SK-N-SH (cell line): ENCODE measurements around the gene ADCY5. TPM values are rescaled to one million over a fixed set of nuclear protein-coding genes. Genes with fewer than 3 reads are reported as not detected.

ENCODE experiments used
- CTCF ChIA-PET: fragments of 300-600, 350-600 bp; formaldehyde crosslinking; extraction: SDS; loops from one replicate; lab custom pipeline; 2021; lab: Yijun Ruan, JAX
- POLR2A ChIA-PET: fragments of 350-600 bp; sonication (Branson Sonifier 250); formaldehyde crosslinking; extraction: SDS; loops from one replicate; lab custom pipeline; 2020; ENCODE audit warnings: antibody characterized with exemption, inconsistent platforms; lab: Yijun Ruan, JAX
- DNase-seq: peaks from one replicate; pipeline ENCODE4 v3.0.0; 2012
- H2AFZ ChIP-seq: fragments of 200-600 bp; sonication (generic); 2 replicates; pipeline ENCODE4 v1.8.1; 2016; ENCODE audit warnings: antibody characterized with exemption, mild to moderate bottlenecking, low read depth
- H3F3A ChIP-seq: fragments of 200-600 bp; sonication (generic); replicated peaks from 2 replicates; pipeline ENCODE3; 2016; ENCODE audit warnings: antibody characterized with exemption, mild to moderate bottlenecking; ENCODE audit not compliant: insufficient read depth
- H3K27ac ChIP-seq, 2 experiments: fragments of 200-500 bp in 1 of 2; fragments of 200-600 bp in 1 of 2; sonication (Bioruptor generic) in 1 of 2; sonication (generic), shearing (Covaris generic) in 1 of 2; 2 replicates each; pipeline versions ENCODE4 v1.5.1 to v1.6.1; 2014 to 2016; ENCODE audit warnings: low read depth in 2 of 2, inconsistent platforms in 1 of 2, low read length in 1 of 2, mild to moderate bottlenecking in 1 of 2, mixed read lengths in 1 of 2
- H3K27me3 ChIP-seq: fragments of 200-600 bp; sonication (generic), shearing (Covaris generic); 2 replicates; pipeline ENCODE4 v1.6.1; 2016; ENCODE audit warnings: mixed run types; ENCODE audit not compliant: insufficient read depth
- H3K36me3 ChIP-seq, 2 experiments: fragments of 200-500 bp in 1 of 2; fragments of 200-600 bp in 1 of 2; sonication (Bioruptor generic) in 1 of 2; sonication (generic) in 1 of 2; replicated peaks in 1 of 2; 2 replicates each; pipeline versions ENCODE3 to v1.5.1; 2014 to 2016; ENCODE audit warnings: low read length in 1 of 2, mild to moderate bottlenecking in 1 of 2; ENCODE audit not compliant: insufficient read depth in 2 of 2, control insufficient read depth in 1 of 2
- H3K4me1 ChIP-seq, 2 experiments: fragments of 200-500 bp in 1 of 2; fragments of 200-600 bp in 1 of 2; sonication (Bioruptor generic) in 1 of 2; sonication (generic), shearing (Covaris generic) in 1 of 2; 2 replicates each; pipeline versions ENCODE4 v1.5.1 to v1.6.1; 2014 to 2016; ENCODE audit warnings: low read depth in 1 of 2, low read length in 1 of 2, mixed run types in 1 of 2; ENCODE audit not compliant: insufficient read depth in 2 of 2, control insufficient read depth in 1 of 2
- H3K4me2 ChIP-seq: fragments of 200-600 bp; sonication (generic), shearing (Covaris generic); 2 replicates; pipeline ENCODE4 v1.6.1; 2017; ENCODE audit warnings: mixed run types
- H3K4me3 ChIP-seq, 2 experiments: fragments of 200-500 bp in 1 of 2; fragments of 200-600 bp in 1 of 2; sonication (Bioruptor generic) in 1 of 2; sonication (generic), shearing (Covaris generic) in 1 of 2; 2 replicates each; pipeline versions ENCODE4 v1.5.1 to v1.8.1; 2014 to 2016; ENCODE audit warnings: low read depth in 2 of 2, inconsistent platforms in 1 of 2, low read length in 1 of 2, mild to moderate bottlenecking in 1 of 2, mixed read lengths in 1 of 2, moderate library complexity in 1 of 2
- H3K79me2 ChIP-seq: fragments of 200-600 bp; sonication (generic); 2 replicates; pipeline ENCODE4 v1.8.1; 2017; ENCODE audit warnings: mild to moderate bottlenecking; ENCODE audit not compliant: insufficient read depth
- H3K9ac ChIP-seq: fragments of 200-600 bp; sonication (generic); 2 replicates; pipeline ENCODE4 v1.6.1; 2017; ENCODE audit warnings: mixed run types
- H3K9me2 ChIP-seq: fragments of 200-600 bp; sonication (generic); 2 replicates; pipeline ENCODE4 v1.6.1; 2017; ENCODE audit warnings: mixed run types
- H3K9me3 ChIP-seq: fragments of 200-600 bp; sonication (generic); 2 replicates; pipeline ENCODE4 v1.6.1; 2017; ENCODE audit warnings: mixed run types, mild to moderate bottlenecking, moderate library complexity
- H4K20me1 ChIP-seq: fragments of 200-600 bp; sonication (generic); 2 replicates; pipeline ENCODE4 v1.6.1; 2017; ENCODE audit warnings: mild to moderate bottlenecking, mixed run types; ENCODE audit not compliant: insufficient read depth
- ELF1 ChIP-seq: IDR thresholded peaks from 2 replicates; pipeline ENCODE4 v1.4.0; 2012
- EP300 ChIP-seq, 2 experiments: IDR thresholded peaks; 2 replicates each; pipeline versions ENCODE4 v1.4.0 to v1.6.1; 2012; ENCODE audit warnings: borderline replicate concordance in 1 of 2, low read depth in 1 of 2, low read length in 1 of 2
- FOXJ3 ChIP-seq: sonication (generic); formaldehyde crosslinking; IDR thresholded peaks from 2 replicates; pipeline ENCODE4 v1.5.1; 2020; ENCODE audit warnings: mild to moderate bottlenecking, missing genetic modification reagents
- GABPA ChIP-seq: IDR thresholded peaks from 2 replicates; pipeline ENCODE4 v1.4.0; 2012; ENCODE audit warnings: low read depth, mild to moderate bottlenecking
- GATA2 ChIP-seq: sonication (generic); formaldehyde crosslinking; IDR thresholded peaks from 2 replicates; pipeline ENCODE4 v1.5.0; 2020; ENCODE audit warnings: mild to moderate bottlenecking, missing genetic modification reagents
- IRF3 ChIP-seq: fragments of 150-350 bp; IDR thresholded peaks from 2 replicates; pipeline ENCODE4 v1.6.1; 2016; ENCODE audit warnings: mild to moderate bottlenecking, low read depth, low read length
- JUND ChIP-seq: IDR thresholded peaks from 2 replicates; pipeline ENCODE4 v1.4.0; 2012
- MAX ChIP-seq: IDR thresholded peaks from 2 replicates; pipeline ENCODE4 v1.4.0; 2012; ENCODE audit warnings: low read depth
- NRF1 ChIP-seq: IDR thresholded peaks from 2 replicates; pipeline ENCODE4 v1.6.1; 2012; ENCODE audit warnings: low read depth, mild to moderate bottlenecking, low read length
- POLR2AphosphoS5 ChIP-seq: IDR thresholded peaks from 2 replicates; pipeline ENCODE4 v1.6.1; 2012; ENCODE audit warnings: low read depth, low read length
- RAD21 ChIP-seq: IDR thresholded peaks from 2 replicates; pipeline ENCODE4 v1.6.1; 2012; ENCODE audit warnings: mild to moderate bottlenecking, low read length
- RCOR1 ChIP-seq: fragments of 150-350 bp; IDR thresholded peaks from 2 replicates; pipeline ENCODE4 v1.6.1; 2017; ENCODE audit warnings: antibody characterized with exemption, low read length
- RFX5 ChIP-seq: IDR thresholded peaks from 2 replicates; pipeline ENCODE4 v1.6.1; 2012; ENCODE audit warnings: mild to moderate bottlenecking, improper control_type of control experiment, low read length
- RXRA ChIP-seq: IDR thresholded peaks from 2 replicates; pipeline ENCODE4 v1.4.0; 2012; ENCODE audit warnings: low read depth, mild to moderate bottlenecking, borderline replicate concordance
- TEAD4 ChIP-seq: IDR thresholded peaks from 2 replicates; pipeline ENCODE4 v1.4.0; 2012; ENCODE audit warnings: mild to moderate bottlenecking, borderline replicate concordance; ENCODE audit not compliant: insufficient read depth
- ZBTB33 ChIP-seq: IDR thresholded peaks from 2 replicates; pipeline ENCODE4 v1.4.0; 2012; ENCODE audit warnings: low read depth, borderline replicate concordance
- WGBS: methylation state at CpG from one replicate; pipeline ENCODE4 v1.1.6; 2017; ENCODE audit warnings: low lambda C conversion rate; 5-methylcytosine and 5-hydroxymethylcytosine counted together
- polyA plus RNA-seq, 3 experiments: library from polyadenylated mRNA; depleted of rRNA; stranded (reverse); fragments of >200 nt; gene quantifications; 2 replicates each; pipeline ENCODE4 v1.2.3, GENCODE V29; 2012
- TF ChIP-seq, protein P1 (sequence below): fragments of 200-600 bp; sonication (generic); IDR thresholded peaks from 2 replicates; pipeline ENCODE4 v1.6.1; 2017; ENCODE audit warnings: antibody characterized with exemption, mild to moderate bottlenecking, moderate library complexity
- TF ChIP-seq, protein P2 (sequence below): IDR thresholded peaks from 2 replicates; pipeline ENCODE4 v1.4.0; 2012; ENCODE audit warnings: low read depth, borderline replicate concordance

The ADCY5 gene
- polyA plus RNA-seq, 1 of the 3 experiments (the other 2 are of a cell fraction) = 0.21 TPM

GRCh38 chr3:123295171-123295900 lies 153.6 kb downstream of the ADCY5 start:
- Histone ChIP-seq H3K9me2 (no peaks in the 10 kb centered on the region), H3K27me3 (peaks cover 5% of the 10 kb centered on the region; the same call in 1 of the 2 replicates), H3K79me2 (no peaks in the 10 kb centered on the region), H3K9ac (no peak overlapping the region), H4K20me1 (no peaks in the 10 kb centered on the region), H3K9me3 (no peaks in the 10 kb centered on the region), H3K4me1 (no peaks in the 10 kb centered on the region), H2AFZ (no peak overlapping the region), H3K4me3 (no peak overlapping the region), H3K27ac (no peak overlapping the region), H3K36me3 (no peaks in the 10 kb centered on the region), H3F3A (no peaks in the 10 kb centered on the region), H3K4me2 (no peak overlapping the region)
- ChIA-PET POLR2A (no interaction called here), CTCF (interaction anchor here (0.6 kb wide), 1 partner anchor 84 kb away, joined by 3 read pairs; no protein-coding TSS in a partner anchor)
- TF ChIP-seq NRF1 (no peak), RXRA (no peak), IRF3 (no peak), TEAD4 (no peak), RAD21 (no peak), ELF1 (no peak)
- no peak for DNase-seq
- 33% methylated on average over 7 of the region's 7 CpGs for WGBS

DNA sequence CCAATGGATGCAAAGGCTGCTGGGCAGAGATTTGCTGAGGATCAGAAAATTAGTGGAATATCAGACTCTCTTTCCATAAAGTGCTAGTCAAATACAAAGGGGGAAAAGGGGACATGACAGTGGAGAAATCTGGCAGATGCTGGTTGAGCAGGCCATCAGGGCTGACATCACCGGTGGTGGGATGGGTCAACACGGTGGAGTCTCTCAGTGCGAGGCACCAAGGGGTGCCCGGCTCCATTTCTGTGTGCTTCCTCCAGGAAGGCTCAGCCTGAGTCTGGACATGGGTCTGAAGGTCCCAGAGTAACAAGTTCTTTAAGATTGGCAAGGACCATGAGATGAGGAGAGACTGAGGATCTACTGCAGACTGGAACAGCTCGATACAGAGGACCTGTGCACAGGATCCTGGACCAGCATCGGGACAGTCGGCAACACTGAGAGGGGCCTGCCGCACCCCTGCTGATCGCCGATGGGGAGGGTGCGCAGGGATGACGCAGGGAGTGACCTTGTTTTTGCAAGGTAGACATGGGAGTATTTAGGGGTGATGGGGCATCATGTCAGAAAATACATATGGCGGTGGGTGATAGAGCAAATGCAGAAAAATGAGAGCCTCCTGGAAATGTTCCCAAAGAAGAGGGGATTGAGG lies 154.5 kb downstream of the ADCY5 start:
- POLR2A ChIA-PET = no interaction called here
- H4K20me1 ChIP-seq = no peaks in the 10 kb centered on the region
- no peak overlapping the region for H3K9ac ChIP-seq
- H3K4me1 ChIP-seq = no peaks in the 10 kb centered on the region
- H2AFZ ChIP-seq = no peak overlapping the region
- H3K36me3 ChIP-seq = no peaks in the 10 kb centered on the region
- H3K4me2 ChIP-seq = no peak overlapping the region
- DNase-seq = no peak
- CTCF ChIA-PET = no interaction called here
- H3K4me3 ChIP-seq = no peak overlapping the region
- no peaks in the 10 kb centered on the region for H3K9me3 ChIP-seq
- no peaks in the 10 kb centered on the region for H3K79me2 ChIP-seq
- peaks cover 5% of the 10 kb centered on the region; the same call in 1 of the 2 replicates for H3K27me3 ChIP-seq
- no peaks in the 10 kb centered on the region for H3K9me2 ChIP-seq
- H3K27ac ChIP-seq = no peak overlapping the region
- WGBS = 77% methylated on average over 10 of the region's 13 CpGs
- H3F3A ChIP-seq = no peaks in the 10 kb centered on the region
- TF ChIP-seq JUND (no peak), MAX (no peak), IRF3 (no peak), ZBTB33 (no peak), RAD21 (no peak), FOXJ3 (no peak), EP300 (IDR thresholded peaks at IDR 0.05; ENCODE audit: borderline replicate concordance in 1 of 2, low read depth in 1 of 2, low read length in 1 of 2) (no peak), RCOR1 (no peak), GABPA (no peak), GATA2 (CRISPR knock-in tag) (no peak), RFX5 (no peak), POLR2AphosphoS5 (no peak)
- TF ChIP-seq, protein P1, sequence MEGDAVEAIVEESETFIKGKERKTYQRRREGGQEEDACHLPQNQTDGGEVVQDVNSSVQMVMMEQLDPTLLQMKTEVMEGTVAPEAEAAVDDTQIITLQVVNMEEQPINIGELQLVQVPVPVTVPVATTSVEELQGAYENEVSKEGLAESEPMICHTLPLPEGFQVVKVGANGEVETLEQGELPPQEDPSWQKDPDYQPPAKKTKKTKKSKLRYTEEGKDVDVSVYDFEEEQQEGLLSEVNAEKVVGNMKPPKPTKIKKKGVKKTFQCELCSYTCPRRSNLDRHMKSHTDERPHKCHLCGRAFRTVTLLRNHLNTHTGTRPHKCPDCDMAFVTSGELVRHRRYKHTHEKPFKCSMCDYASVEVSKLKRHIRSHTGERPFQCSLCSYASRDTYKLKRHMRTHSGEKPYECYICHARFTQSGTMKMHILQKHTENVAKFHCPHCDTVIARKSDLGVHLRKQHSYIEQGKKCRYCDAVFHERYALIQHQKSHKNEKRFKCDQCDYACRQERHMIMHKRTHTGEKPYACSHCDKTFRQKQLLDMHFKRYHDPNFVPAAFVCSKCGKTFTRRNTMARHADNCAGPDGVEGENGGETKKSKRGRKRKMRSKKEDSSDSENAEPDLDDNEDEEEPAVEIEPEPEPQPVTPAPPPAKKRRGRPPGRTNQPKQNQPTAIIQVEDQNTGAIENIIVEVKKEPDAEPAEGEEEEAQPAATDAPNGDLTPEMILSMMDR = no peak
- TF ChIP-seq, protein P2, sequence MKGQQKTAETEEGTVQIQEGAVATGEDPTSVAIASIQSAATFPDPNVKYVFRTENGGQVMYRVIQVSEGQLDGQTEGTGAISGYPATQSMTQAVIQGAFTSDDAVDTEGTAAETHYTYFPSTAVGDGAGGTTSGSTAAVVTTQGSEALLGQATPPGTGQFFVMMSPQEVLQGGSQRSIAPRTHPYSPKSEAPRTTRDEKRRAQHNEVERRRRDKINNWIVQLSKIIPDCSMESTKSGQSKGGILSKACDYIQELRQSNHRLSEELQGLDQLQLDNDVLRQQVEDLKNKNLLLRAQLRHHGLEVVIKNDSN = no peak
